ENCODE results near the gene SLC6A12. TPM values are rescaled to one million over a fixed set of nuclear protein-coding genes. Genes with fewer than 3 reads are reported as not detected.

SLC6A12 gene
- total RNA-seq, 4 donors from 2014 or later, result 0.57 TPM; not detected in 3

DNA sequence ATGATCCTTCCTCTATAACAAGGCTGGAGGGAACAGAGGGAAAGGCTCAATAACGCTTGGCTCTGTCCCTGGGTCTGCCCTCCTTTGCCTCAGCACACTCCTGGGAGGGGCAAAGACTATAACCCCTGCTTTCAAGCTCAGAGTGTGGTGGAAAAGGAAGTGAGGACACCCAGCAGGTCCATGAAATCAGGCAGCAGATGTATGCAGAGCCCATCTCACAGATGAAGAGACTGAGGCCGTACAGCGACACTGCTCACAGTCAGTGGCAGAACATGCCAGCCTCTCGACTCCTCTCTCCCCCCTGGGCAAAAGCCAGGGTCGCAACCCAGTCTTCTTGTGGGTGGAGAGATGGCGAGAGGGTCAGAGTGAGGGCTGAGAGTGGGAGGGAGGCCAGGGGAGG, 39.8 kb downstream of the SLC6A12 start:
- 63 to 75% methylated on average over 3 to 5 of the region's 6 CpGs for WGBS, 2 donors
- H3K4me3 ChIP-seq, result no peak overlapping the region
- DNase-seq, result no peak
- intact Hi-C loops (cut with DNase I), result no loop called here
- peaks cover 8 to 48% (median 13%) of the 10 kb centered on the region in 3 donors for H3K4me1 ChIP-seq
- H3K27me3 ChIP-seq, result peaks cover 0 to 78% (median 0%) of the 10 kb centered on the region in 4 donors
- no peaks in the 10 kb centered on the region for H3K36me3 ChIP-seq
- H3K9me3 ChIP-seq, result no peaks in the 10 kb centered on the region
- TF ChIP-seq, protein P1, sequence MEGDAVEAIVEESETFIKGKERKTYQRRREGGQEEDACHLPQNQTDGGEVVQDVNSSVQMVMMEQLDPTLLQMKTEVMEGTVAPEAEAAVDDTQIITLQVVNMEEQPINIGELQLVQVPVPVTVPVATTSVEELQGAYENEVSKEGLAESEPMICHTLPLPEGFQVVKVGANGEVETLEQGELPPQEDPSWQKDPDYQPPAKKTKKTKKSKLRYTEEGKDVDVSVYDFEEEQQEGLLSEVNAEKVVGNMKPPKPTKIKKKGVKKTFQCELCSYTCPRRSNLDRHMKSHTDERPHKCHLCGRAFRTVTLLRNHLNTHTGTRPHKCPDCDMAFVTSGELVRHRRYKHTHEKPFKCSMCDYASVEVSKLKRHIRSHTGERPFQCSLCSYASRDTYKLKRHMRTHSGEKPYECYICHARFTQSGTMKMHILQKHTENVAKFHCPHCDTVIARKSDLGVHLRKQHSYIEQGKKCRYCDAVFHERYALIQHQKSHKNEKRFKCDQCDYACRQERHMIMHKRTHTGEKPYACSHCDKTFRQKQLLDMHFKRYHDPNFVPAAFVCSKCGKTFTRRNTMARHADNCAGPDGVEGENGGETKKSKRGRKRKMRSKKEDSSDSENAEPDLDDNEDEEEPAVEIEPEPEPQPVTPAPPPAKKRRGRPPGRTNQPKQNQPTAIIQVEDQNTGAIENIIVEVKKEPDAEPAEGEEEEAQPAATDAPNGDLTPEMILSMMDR (IDR thresholded peaks at IDR 0.05), result no peak
- TF ChIP-seq POLR2A (IDR thresholded peaks at IDR 0.05), result no peak
- H3K27ac ChIP-seq, result no peak overlapping the region

DNA sequence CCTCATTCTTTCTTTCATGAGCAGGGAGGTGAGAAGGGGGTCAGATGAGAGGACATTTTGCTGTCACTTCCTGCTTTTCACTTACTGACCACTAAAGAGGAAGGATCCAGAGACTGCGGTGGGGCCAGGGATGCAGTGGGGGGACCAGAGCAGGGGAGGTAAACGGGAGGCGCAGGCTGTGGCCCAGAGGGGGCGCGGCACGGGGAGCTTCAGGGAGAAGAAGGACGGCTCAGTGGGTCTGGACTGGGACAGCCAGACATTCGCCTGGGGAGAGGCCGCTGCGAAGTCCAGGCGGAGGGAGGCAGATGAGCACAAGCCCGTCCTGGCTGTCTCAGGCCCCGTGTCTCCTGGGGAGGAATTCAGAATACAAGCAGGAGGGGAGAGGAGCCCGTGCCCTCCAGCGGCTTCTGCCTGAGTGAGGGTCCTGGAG, 41.2 kb downstream of the SLC6A12 start:
- Histone ChIP-seq H3K9me3 (no peaks in the 10 kb centered on the region), H3K4me3 (no peak overlapping the region), H3K4me1 (peaks cover 6 to 35% (median 10%) of the 10 kb centered on the region in 3 donors), H3K27me3 (peaks cover 0 to 70% (median 0%) of the 10 kb centered on the region in 4 donors), H3K36me3 (no peaks in the 10 kb centered on the region), H3K27ac (no peak overlapping the region)
- 77 to 81% methylated on average over 11 to 14 of the region's 15 CpGs for WGBS, 2 donors
- intact Hi-C loops (cut with DNase I), result no loop called here
- TF ChIP-seq, protein P1 (IDR thresholded peaks at IDR 0.05), result no peak
- no peak for TF ChIP-seq POLR2A (IDR thresholded peaks at IDR 0.05)
- no peak for DNase-seq

DNA sequence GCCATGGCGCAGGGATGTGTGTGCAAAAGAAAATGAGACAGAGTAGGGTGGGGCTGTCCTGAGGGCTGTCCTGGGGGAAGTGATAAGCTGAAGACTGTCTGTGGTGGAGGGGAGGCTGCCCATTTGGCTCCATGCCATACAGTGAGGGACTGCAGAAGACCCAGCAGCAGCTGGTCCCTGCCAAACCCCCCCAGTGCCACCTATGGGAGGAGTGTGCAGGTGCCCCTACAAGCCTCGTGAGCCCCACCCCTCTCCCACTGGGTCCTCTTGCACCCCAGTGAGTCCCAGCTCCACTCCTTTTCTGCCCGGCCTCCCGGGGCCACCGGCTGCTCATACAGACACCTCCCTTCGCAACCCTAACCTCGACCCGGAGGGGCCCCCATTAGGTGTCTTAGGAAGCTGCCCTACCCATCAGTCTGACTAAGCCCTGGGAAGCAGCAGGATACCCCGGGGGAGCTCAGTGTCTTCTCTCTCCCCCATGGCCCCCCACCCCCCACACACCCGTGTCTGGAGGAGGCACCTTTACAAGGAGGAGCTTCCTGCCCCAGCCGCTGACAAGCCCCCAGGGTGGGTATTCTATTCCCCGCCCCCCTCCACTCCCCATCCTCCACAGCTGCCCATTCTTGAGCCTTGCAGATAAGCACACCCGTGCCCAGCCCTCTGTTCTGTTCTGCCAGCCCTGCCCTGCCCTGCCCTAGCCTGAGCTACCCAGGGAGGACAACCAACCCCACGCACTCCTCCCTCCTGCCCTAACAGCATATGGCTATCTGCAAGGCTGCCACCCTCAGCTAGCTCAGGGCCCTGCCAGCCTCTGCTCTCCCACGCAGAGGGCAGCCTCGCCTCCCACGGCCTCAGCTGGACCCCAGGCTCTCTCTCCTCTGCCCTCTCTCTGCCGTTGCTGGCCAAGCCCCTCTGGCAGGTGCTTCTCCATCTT, 41.9 kb downstream of the SLC6A12 start:
- H3K27ac ChIP-seq, result no peak overlapping the region
- intact Hi-C loops (cut with DNase I), result no loop called here
- 51 to 59% methylated on average over 8 to 13 of the region's 18 CpGs for WGBS, 2 donors
- H3K4me3 ChIP-seq, result no peak overlapping the region
- no peaks in the 10 kb centered on the region for H3K36me3 ChIP-seq
- no peaks in the 10 kb centered on the region for H3K9me3 ChIP-seq
- no peak for TF ChIP-seq POLR2A (IDR thresholded peaks at IDR 0.05)
- TF ChIP-seq, protein P1 (IDR thresholded peaks at IDR 0.05), result no peak
- H3K27me3 ChIP-seq, result peaks cover 0 to 63% (median 0%) of the 10 kb centered on the region in 4 donors
- H3K4me1 ChIP-seq, result peaks cover 8 to 29% (median 10%) of the 10 kb centered on the region in 3 donors
- DNase-seq, result no peak

DNA sequence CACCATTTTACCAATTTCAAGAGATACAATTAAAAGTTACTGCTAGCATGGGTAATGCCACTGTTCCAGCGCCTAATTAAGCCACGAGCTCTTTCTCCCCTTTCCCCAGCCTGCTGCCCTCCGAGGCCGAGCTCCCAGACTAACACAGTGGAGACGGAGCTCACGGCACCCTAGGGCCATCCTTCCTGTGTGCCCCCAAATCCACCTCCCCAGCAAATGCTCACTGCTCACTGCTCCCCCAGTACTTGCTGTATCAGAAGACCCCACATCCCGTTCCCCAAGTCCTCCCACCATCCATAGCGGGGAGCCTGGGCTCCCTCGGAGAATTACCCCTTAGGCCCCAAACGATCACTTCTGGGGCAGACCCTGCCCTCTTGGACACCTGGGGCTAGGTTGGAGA, 42.7 kb downstream of the SLC6A12 start:
- Histone ChIP-seq H3K27me3 (peaks cover 0 to 63% (median 0%) of the 10 kb centered on the region in 4 donors), H3K4me1 (peaks cover 4 to 22% (median 10%) of the 10 kb centered on the region in 3 donors), H3K4me3 (no peak overlapping the region), H3K36me3 (no peaks in the 10 kb centered on the region), H3K9me3 (no peaks in the 10 kb centered on the region), H3K27ac (no peak overlapping the region)
- no peak for DNase-seq
- TF ChIP-seq POLR2A (IDR thresholded peaks at IDR 0.05), result no peak
- TF ChIP-seq, protein P1 (IDR thresholded peaks at IDR 0.05), result no peak
- intact Hi-C loops (cut with DNase I), result no loop called here
- 89 to 100% methylated on average over 3 to 6 of the region's 10 CpGs for WGBS, 2 donors
